ENCODE results near the gene ZNG1B. TPM values are rescaled to one million over a fixed set of nuclear protein-coding genes. Genes with fewer than 3 reads are reported as not detected.
"Not testable (repeated sequence)": the region's sequence is repeated elsewhere in the genome, so short reads cannot be mapped to it uniquely, and the experiment has no call there.

Gene ZNG1B
- total RNA-seq, 4 donors from 2014 or later = 53.7 to 88.9 (median 64.8) TPM

- WGBS, 2 donors = 42 to 61% methylated on average over 1 of the region's 1 CpG
- H3K27me3 ChIP-seq; DNase-seq; H3K9me3 ChIP-seq; H3K4me3 ChIP-seq (replicated peaks in 1 of 3); H3K36me3 ChIP-seq; intact Hi-C loops (cut with DNase I); H3K27ac ChIP-seq; H3K4me1 ChIP-seq: not testable (repeated sequence)
Measured at GRCh38 chr2:113431773-113432172, 5.7 kb upstream of the ZNG1B start.

- H3K36me3 ChIP-seq; H3K27ac ChIP-seq; H3K4me3 ChIP-seq (replicated peaks in 1 of 3); H3K4me1 ChIP-seq; H3K27me3 ChIP-seq; intact Hi-C loops (cut with DNase I); H3K9me3 ChIP-seq; DNase-seq: not testable (repeated sequence)
Measured at GRCh38 chr2:113433468-113433867, 4.0 kb upstream of the ZNG1B start.

- H3K27ac ChIP-seq; intact Hi-C loops (cut with DNase I); H3K4me3 ChIP-seq (replicated peaks in 1 of 3); H3K27me3 ChIP-seq; H3K36me3 ChIP-seq; H3K4me1 ChIP-seq; H3K9me3 ChIP-seq: not testable (repeated sequence)
- peak; percentile 1 to 2 for DNase-seq
Measured at GRCh38 chr2:113465770-113466169, 28.3 kb downstream of the ZNG1B start.

GRCh38 chr2:113476688-113477368, 39.3 kb downstream of the ZNG1B start:
- H3K27ac ChIP-seq; DNase-seq; H3K27me3 ChIP-seq; H3K4me1 ChIP-seq; H3K36me3 ChIP-seq; H3K9me3 ChIP-seq; intact Hi-C loops (cut with DNase I); H3K4me3 ChIP-seq (replicated peaks in 1 of 3): not testable (repeated sequence)
- WGBS, 2 donors = 95% methylated on average over 20 to 21 of the region's 24 CpGs

GRCh38 chr2:113496527-113496926, 59.0 kb downstream of the ZNG1B start:
- H3K4me3 ChIP-seq (replicated peaks in 1 of 3); DNase-seq; intact Hi-C loops (cut with DNase I); H3K27ac ChIP-seq; H3K9me3 ChIP-seq; H3K27me3 ChIP-seq; H3K36me3 ChIP-seq; H3K4me1 ChIP-seq: not testable (repeated sequence)
- 96 to 99% methylated on average over 13 of the region's 13 CpGs for WGBS, 2 donors

- H3K27me3 ChIP-seq; intact Hi-C loops (cut with DNase I); H3K4me3 ChIP-seq (replicated peaks in 1 of 3); H3K27ac ChIP-seq; H3K36me3 ChIP-seq; H3K9me3 ChIP-seq; DNase-seq: not testable (repeated sequence)
- H3K4me1 ChIP-seq = peaks cover 0 to 14% of the 10 kb centered on the region in 2 donors
- 72 to 93% methylated on average over 2 to 4 of the region's 4 CpGs for WGBS, 2 donors
Measured at GRCh38 chr2:113498365-113498764, 60.9 kb downstream of the ZNG1B start, which contains the start of gene FOXD4L1. Gene FOXD4L1, plus strand, starts transcription at chr2:113498665. Its CDS starts 592 bp downstream, at chr2:113499257.

- H3K9me3 ChIP-seq; DNase-seq; H3K27ac ChIP-seq; intact Hi-C loops (cut with DNase I); H3K4me3 ChIP-seq (replicated peaks in 1 of 3); H3K27me3 ChIP-seq; H3K36me3 ChIP-seq: not testable (repeated sequence)
- 10 to 11% methylated on average over 25 to 41 of the region's 62 CpGs for WGBS, 2 donors
- peaks cover 0 to 22% of the 10 kb centered on the region in 2 donors for H3K4me1 ChIP-seq
Measured at GRCh38 chr2:113499019-113499885, 61.8 kb downstream of the ZNG1B start.

- H3K27me3 ChIP-seq; DNase-seq; H3K27ac ChIP-seq; intact Hi-C loops (cut with DNase I); H3K9me3 ChIP-seq; H3K4me3 ChIP-seq (replicated peaks in 1 of 3); H3K36me3 ChIP-seq: not testable (repeated sequence)
- peaks cover 0 to 22% of the 10 kb centered on the region in 2 donors for H3K4me1 ChIP-seq
- 6 to 29% methylated on average over 4 to 6 of the region's 56 CpGs for WGBS, 2 donors
Measured at GRCh38 chr2:113499886-113500722, 62.6 kb downstream of the ZNG1B start.

GRCh38 chr2:113500723-113501038, 63.2 kb downstream of the ZNG1B start:
- peaks cover 0 to 22% of the 10 kb centered on the region in 2 donors for H3K4me1 ChIP-seq
- H3K27ac ChIP-seq; DNase-seq; H3K36me3 ChIP-seq; H3K4me3 ChIP-seq (replicated peaks in 1 of 3); H3K9me3 ChIP-seq; H3K27me3 ChIP-seq; intact Hi-C loops (cut with DNase I): not testable (repeated sequence)
- WGBS, 2 donors = 24 to 30% methylated on average over 8 of the region's 8 CpGs

GRCh38 chr2:113502216-113503093, 65.0 kb downstream of the ZNG1B start:
- H3K27me3 ChIP-seq; H3K36me3 ChIP-seq; intact Hi-C loops (cut with DNase I); H3K9me3 ChIP-seq; H3K27ac ChIP-seq; DNase-seq: not testable (repeated sequence)
- peak overlapping the region in 1 of 3 donors; percentile 28 for H3K4me3 ChIP-seq (replicated peaks in 1 of 3)
- peaks cover 0 to 22% of the 10 kb centered on the region in 2 donors for H3K4me1 ChIP-seq
- 7 to 8% methylated on average over 14 to 18 of the region's 73 CpGs for WGBS, 2 donors

GRCh38 chr2:113503094-113504042, 65.9 kb downstream of the ZNG1B start:
- H3K27me3 ChIP-seq; intact Hi-C loops (cut with DNase I); H3K36me3 ChIP-seq; H3K27ac ChIP-seq; H3K9me3 ChIP-seq: not testable (repeated sequence)
- peak; percentile 14 to 19 for DNase-seq
- peaks cover 0 to 22% of the 10 kb centered on the region in 2 donors for H3K4me1 ChIP-seq
- peak overlapping the region in 2 of 3 donors; percentile 25 to 28 for H3K4me3 ChIP-seq (replicated peaks in 1 of 3)
- WGBS, 2 donors = 0 to 1% methylated on average over 13 to 28 of the region's 116 CpGs
